GM12892 (cell line): ENCODE data around the gene TRPM3.

Experiments used
- POLR2A ChIP-seq: IDR thresholded peaks from 2 replicates; pipeline ENCODE4 v1.6.1; 2011; ENCODE audit warnings: low read depth, low read length, control low read depth
- TAF1 ChIP-seq: IDR thresholded peaks from 2 replicates; pipeline ENCODE4 v1.6.1; 2011; ENCODE audit warnings: low read depth, mild to moderate bottlenecking, control low read depth, low read length, borderline replicate concordance

DNA sequence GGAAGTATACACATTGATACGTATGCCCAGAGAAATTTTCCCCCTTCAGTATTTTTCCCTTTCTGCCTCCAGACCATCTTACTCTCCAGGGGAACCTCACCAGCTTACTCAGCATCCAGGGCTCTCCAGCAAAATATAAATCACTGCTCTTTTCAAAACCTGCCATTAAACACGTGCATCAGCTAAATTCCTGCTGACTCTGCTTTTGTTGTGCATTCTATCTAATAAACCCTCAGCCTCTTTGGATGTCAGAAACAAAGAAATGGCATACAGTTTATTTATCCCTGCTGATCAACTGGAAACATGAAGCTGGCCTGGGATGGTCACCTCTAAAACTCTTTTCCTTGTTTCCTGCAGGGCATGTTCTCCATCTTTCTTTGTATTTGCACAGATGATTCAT lies 126.8 kb downstream of the TRPM3 start:
- TF ChIP-seq POLR2A, result no peak
- TF ChIP-seq TAF1, result no peak
